Neural progenitor cell (in vitro differentiated cells): ENCODE measurements around the gene SF3B6. TPM values are rescaled to one million over a fixed set of nuclear protein-coding genes. Genes with fewer than 3 reads are reported as not detected.
"Not testable (repeated sequence)": the region's sequence is repeated elsewhere in the genome, so short reads cannot be mapped to it uniquely, and the experiment has no call there.

ENCODE experiments used
- DNase-seq: peaks from one replicate; pipeline ENCODE4 v3.0.0-alpha.2; 2016; ENCODE audit warnings: low spot score
- H2AFZ ChIP-seq: fragments of 200-600 bp; sonication (generic); replicated peaks from 2 replicates; pipeline ENCODE4 v1.6.1; 2016; ENCODE audit warnings: antibody characterized with exemption
- H3F3A ChIP-seq: fragments of 200-600 bp; sonication (generic); 2 replicates; pipeline ENCODE4 v1.6.1; 2016; ENCODE audit warnings: antibody characterized with exemption, low read depth
- H3K27ac ChIP-seq: fragments of 200-600 bp; sonication (generic); 2 replicates; pipeline ENCODE4 v1.5.1; 2016; ENCODE audit warnings: mild to moderate bottlenecking
- H3K27me3 ChIP-seq: fragments of 200-600 bp; sonication (generic); 2 replicates; pipeline ENCODE4 v1.6.1; 2016; ENCODE audit warnings: mild to moderate bottlenecking, moderate library complexity
- H3K36me3 ChIP-seq: fragments of 200-600 bp; sonication (generic); 2 replicates; pipeline ENCODE4 v1.5.1; 2016
- H3K4me1 ChIP-seq: fragments of 200-600 bp; sonication (generic); 2 replicates; pipeline ENCODE4 v1.6.1; 2016; ENCODE audit warnings: mixed run types
- H3K4me2 ChIP-seq: fragments of 200-600 bp; sonication (generic); 2 replicates; pipeline ENCODE4 v1.6.1; 2016
- H3K4me3 ChIP-seq: fragments of 200-600 bp; sonication (generic); 2 replicates; pipeline ENCODE4 v1.5.1; 2016
- H3K79me2 ChIP-seq: fragments of 200-600 bp; sonication (generic); 2 replicates; pipeline ENCODE4 v1.6.1; 2016; ENCODE audit warnings: low read depth
- H3K9ac ChIP-seq: fragments of 200-600 bp; sonication (generic); 2 replicates; pipeline ENCODE4 v1.6.1; 2016
- H3K9me3 ChIP-seq: fragments of 200-600 bp; sonication (generic); 2 replicates; pipeline ENCODE4 v1.5.1; 2016; ENCODE audit warnings: low read depth
- H4K20me1 ChIP-seq: fragments of 200-600 bp; sonication (generic); 2 replicates; pipeline ENCODE4 v1.6.1; 2016; ENCODE audit warnings: low read depth
- H3K27ac Mint-ChIP-seq: 3 replicates; pipeline ENCODE4 v1.8.0; 2021; ENCODE audit warnings: mixed read lengths
- H3K27me3 Mint-ChIP-seq: 2 replicates; pipeline ENCODE4 v1.8.0; 2022; ENCODE audit warnings: low read depth, mild to moderate bottlenecking, inconsistent platforms, moderate library complexity, mixed read lengths; ENCODE audit not compliant: insufficient read depth
- H3K36me3 Mint-ChIP-seq: 3 replicates; pipeline ENCODE4 v1.8.0; 2021; ENCODE audit warnings: mixed read lengths
- H3K4me1 Mint-ChIP-seq: 3 replicates; pipeline ENCODE4 v1.8.0; 2021; ENCODE audit warnings: mixed read lengths
- H3K4me3 Mint-ChIP-seq: 3 replicates; pipeline ENCODE4 v1.8.0; 2021; ENCODE audit warnings: mild to moderate bottlenecking, moderate library complexity, mixed read lengths
- H3K9me3 Mint-ChIP-seq: 3 replicates; pipeline ENCODE4 v1.8.0; 2020; ENCODE audit warnings: mixed read lengths
- EZH2 ChIP-seq: fragments of 200-600 bp; sonication (generic); IDR thresholded peaks from 2 replicates; pipeline ENCODE4 v1.6.1; 2017; ENCODE audit warnings: antibody characterized with exemption, mild to moderate bottlenecking, moderate library complexity
- EZH2phosphoT487 ChIP-seq: fragments of 200-600 bp; sonication (generic); IDR thresholded peaks from 2 replicates; pipeline ENCODE4 v1.6.1; 2017; ENCODE audit warnings: antibody characterized with exemption
- total RNA-seq: library from RNA; depleted of rRNA; stranded (reverse); fragments of >200 nt; gene quantifications from 2 replicates; pipeline ENCODE4 v1.2.3, GENCODE V29; 2015; ENCODE audit warnings: low replicate concordance
- TF ChIP-seq, protein P1 (sequence below): fragments of 200-600 bp; sonication (generic); IDR thresholded peaks from 2 replicates; pipeline ENCODE4 v1.5.1; 2017; ENCODE audit warnings: antibody characterized with exemption, mild to moderate bottlenecking

SF3B6 gene
- total RNA-seq, 1 donor from 2014 or later = 329 TPM

DNA sequence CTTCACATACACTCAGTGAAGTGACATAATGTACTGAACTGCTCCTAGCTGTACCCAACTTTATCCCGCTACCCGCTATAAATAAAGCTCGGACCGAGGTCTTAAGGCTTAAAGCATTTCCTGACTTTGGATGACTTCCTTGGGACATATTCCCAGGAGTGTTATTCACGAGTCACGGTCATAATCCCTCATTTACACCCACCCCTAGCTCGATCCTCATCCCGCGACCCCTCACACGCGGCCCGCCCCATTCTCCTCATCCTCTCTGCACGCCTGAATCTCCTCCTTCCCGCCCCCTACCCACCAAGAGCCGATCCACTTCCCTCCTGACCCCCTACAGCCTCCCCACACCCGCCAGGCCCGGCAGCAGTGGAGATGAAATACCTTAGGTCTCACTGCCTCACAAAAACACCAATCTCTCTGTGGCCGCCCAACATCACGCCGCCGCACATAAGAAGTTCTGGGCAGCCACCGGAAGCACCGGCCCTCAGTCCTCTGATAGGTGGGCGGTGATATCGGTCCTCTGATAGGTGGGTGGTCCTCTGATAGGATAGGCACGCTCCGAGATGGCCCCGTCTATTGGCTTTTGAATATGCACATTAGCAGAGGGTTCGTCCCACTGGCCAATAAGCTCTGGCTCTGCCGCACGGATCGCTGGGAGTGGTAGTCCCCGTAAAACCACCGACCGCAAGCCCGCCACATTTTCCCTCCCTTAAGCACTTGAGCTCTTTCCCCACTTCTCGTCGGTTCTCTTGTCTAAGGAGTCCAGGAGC, 29.0 kb downstream of the SF3B6 start, which contains the start of gene WDCP:
Gene WDCP, minus strand, starts transcription at position 462 of the 773 bp plus-strand sequence. CDS start 7,897 bp downstream, outside the sequence.
- Histone ChIP-seq H3K9me3 (no peaks in the 10 kb centered on the region), H3K27ac (no peak within 1 kb of the TSS), H3K9ac (peak within 1 kb of the TSS; percentile 72), H3K4me2 (peak within 1 kb of the TSS; percentile 83), H4K20me1 (no peaks in the 10 kb centered on the region), H3K79me2 (peaks cover 42% of the 10 kb centered on the region), H3K4me3 (peak within 1 kb of the TSS; percentile 72), H2AFZ (peak within 1 kb of the TSS; percentile 90), H3K4me1 (peaks cover 9% of the 10 kb centered on the region), H3K27me3 (peaks cover 4% of the 10 kb centered on the region), H3F3A (peaks cover 30% of the 10 kb centered on the region), H3K36me3 (no peaks in the 10 kb centered on the region)
- TF ChIP-seq, protein P1, sequence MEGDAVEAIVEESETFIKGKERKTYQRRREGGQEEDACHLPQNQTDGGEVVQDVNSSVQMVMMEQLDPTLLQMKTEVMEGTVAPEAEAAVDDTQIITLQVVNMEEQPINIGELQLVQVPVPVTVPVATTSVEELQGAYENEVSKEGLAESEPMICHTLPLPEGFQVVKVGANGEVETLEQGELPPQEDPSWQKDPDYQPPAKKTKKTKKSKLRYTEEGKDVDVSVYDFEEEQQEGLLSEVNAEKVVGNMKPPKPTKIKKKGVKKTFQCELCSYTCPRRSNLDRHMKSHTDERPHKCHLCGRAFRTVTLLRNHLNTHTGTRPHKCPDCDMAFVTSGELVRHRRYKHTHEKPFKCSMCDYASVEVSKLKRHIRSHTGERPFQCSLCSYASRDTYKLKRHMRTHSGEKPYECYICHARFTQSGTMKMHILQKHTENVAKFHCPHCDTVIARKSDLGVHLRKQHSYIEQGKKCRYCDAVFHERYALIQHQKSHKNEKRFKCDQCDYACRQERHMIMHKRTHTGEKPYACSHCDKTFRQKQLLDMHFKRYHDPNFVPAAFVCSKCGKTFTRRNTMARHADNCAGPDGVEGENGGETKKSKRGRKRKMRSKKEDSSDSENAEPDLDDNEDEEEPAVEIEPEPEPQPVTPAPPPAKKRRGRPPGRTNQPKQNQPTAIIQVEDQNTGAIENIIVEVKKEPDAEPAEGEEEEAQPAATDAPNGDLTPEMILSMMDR = no peak
- TF ChIP-seq EZH2phosphoT487 (no peak), EZH2 (no peak)
- peak within 1 kb of the TSS; percentile 94 for H3K4me3 Mint-ChIP-seq
- peak; percentile 99 for DNase-seq
- H3K27me3 Mint-ChIP-seq = peaks cover 3% of the 10 kb centered on the region
- peak within 1 kb of the TSS; percentile 61 for H3K27ac Mint-ChIP-seq
- peaks cover 3% of the 10 kb centered on the region for H3K36me3 Mint-ChIP-seq
- no peaks in the 10 kb centered on the region for H3K9me3 Mint-ChIP-seq
- peaks cover 18% of the 10 kb centered on the region for H3K4me1 Mint-ChIP-seq

DNA sequence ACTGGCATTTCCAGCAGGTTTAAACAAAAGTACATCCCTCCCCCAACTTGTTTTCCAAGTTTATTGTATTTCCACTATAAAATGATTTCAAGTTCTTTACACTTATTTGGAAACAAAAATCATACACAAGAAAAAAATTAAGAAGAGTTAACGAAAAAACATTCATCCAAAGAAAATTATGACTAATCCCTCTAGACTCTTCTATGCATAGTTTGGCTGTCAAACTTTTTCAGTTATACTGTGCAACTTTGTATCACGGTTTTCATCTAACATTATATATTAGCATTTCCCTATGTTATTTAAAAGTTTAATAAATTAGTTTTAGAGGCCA, 29.6 kb downstream of the SF3B6 start:
- Histone ChIP-seq H4K20me1 (no peaks in the 10 kb centered on the region), H3K79me2 (peaks cover 42% of the 10 kb centered on the region), H3K4me1 (peaks cover 9% of the 10 kb centered on the region), H3K27ac (no peak overlapping the region), H3K4me2 (peak overlapping the region; percentile 83), H2AFZ (peak overlapping the region; percentile 90), H3K9ac (peak overlapping the region; percentile 72), H3K4me3 (peak overlapping the region; percentile 72), H3F3A (peaks cover 30% of the 10 kb centered on the region), H3K9me3 (no peaks in the 10 kb centered on the region), H3K27me3 (peaks cover 4% of the 10 kb centered on the region), H3K36me3 (no peaks in the 10 kb centered on the region)
- TF ChIP-seq EZH2 (no peak), EZH2phosphoT487 (no peak)
- TF ChIP-seq, protein P1 = no peak
- Mint-ChIP-seq H3K9me3 (no peaks in the 10 kb centered on the region), H3K4me3 (peak overlapping the region; percentile 94), H3K27me3 (peaks cover 3% of the 10 kb centered on the region), H3K36me3 (peaks cover 3% of the 10 kb centered on the region), H3K4me1 (peaks cover 18% of the 10 kb centered on the region), H3K27ac (no peak overlapping the region)
- no peak for DNase-seq

DNA sequence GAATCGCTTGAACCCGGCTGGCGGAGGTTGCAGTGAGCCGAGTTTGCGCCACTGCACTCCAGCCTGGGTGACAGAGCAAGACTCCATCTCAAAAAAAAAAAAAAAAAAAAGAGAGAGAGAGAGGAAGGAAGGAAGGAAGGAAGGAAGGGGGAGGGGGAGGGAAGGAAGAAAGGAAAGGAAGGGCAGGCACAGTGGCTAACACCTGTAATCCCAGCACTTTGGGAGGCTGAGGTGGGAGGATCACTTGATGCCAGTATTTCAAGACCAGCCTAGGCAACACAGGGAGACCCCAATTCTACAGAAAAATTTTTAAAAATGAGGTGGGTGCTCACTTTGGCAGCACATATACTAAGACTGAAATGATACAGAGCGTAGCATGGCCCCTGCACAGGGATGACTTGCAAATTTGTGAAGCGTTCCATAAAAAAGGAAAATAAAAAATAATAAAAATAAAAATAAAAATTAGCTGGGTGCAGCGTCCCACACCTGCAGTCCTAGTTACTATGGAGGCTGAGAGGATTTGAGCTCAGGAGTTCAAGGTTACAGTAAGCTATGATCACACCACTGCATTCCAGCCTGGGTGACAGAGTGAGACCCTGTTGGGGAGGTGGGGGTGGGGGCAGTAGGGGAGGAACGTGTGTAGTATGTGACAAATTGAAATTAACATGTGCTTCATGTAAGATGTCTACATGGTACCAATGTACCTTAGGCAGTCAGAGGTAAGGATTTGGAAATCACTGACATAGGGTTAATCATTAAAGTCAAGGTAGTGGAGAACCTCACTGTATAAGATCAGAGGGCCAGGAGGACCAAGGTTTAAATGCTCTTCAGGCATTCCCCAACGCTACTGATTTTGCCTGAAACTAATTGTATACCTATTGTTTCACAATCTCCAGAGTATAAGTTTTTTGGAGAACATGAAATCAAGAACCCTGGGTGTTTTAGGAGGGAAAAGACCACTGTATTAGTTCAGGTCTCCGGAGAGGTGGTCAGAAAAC, 30.3 kb downstream of the SF3B6 start:
- Histone ChIP-seq H3K4me3 (peak overlapping the region; percentile 72), H2AFZ (no peak overlapping the region), H3K27me3 (peaks cover 4% of the 10 kb centered on the region), H3K9me3 (no peaks in the 10 kb centered on the region), H3K27ac (no peak overlapping the region), H3F3A (peaks cover 30% of the 10 kb centered on the region), H3K4me1 (peaks cover 9% of the 10 kb centered on the region), H3K36me3 (no peaks in the 10 kb centered on the region), H4K20me1 (no peaks in the 10 kb centered on the region), H3K4me2 (peak overlapping the region; percentile 83), H3K79me2 (peaks cover 42% of the 10 kb centered on the region), H3K9ac (no peak overlapping the region)
- Mint-ChIP-seq H3K4me1 (peaks cover 18% of the 10 kb centered on the region), H3K27me3 (peaks cover 5% of the 10 kb centered on the region), H3K27ac (no peak overlapping the region), H3K4me3 (peak overlapping the region; percentile 94), H3K36me3 (peaks cover 3% of the 10 kb centered on the region), H3K9me3 (no peaks in the 10 kb centered on the region)
- TF ChIP-seq EZH2phosphoT487 (no peak), EZH2 (no peak)
- TF ChIP-seq, protein P1 = no peak
- no peak for DNase-seq

DNA sequence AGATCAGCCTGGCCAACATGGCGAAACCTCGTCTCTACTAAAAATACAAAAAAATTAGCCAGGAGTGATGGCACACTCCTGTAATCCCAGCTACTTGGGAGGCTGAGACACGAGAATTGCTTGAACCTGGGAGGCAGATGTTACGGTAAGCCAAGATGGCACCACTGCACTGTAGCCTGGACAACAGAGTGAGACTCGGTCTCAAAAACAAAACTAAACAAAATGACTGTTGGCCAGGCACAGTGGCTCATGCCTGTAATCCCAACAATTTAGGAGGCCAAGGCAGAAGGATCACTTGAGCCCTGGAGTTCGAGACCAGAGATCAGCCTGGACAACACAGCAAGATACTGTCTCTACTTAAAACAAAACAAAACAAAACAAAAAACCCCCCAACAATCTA, 33.0 kb downstream of the SF3B6 start:
- not testable (repeated sequence) for H3F3A ChIP-seq, H3K27ac Mint-ChIP-seq, H4K20me1 ChIP-seq, H3K4me1 ChIP-seq, H3K27me3 ChIP-seq, H3K9me3 ChIP-seq, H3K4me3 ChIP-seq, H3K36me3 ChIP-seq, H3K9me3 Mint-ChIP-seq, H2AFZ ChIP-seq, H3K27ac ChIP-seq, H3K9ac ChIP-seq, H3K36me3 Mint-ChIP-seq, DNase-seq, H3K4me2 ChIP-seq, H3K27me3 Mint-ChIP-seq, H3K4me3 Mint-ChIP-seq
- H3K79me2 ChIP-seq = peaks cover 42% of the 10 kb centered on the region
- peaks cover 21% of the 10 kb centered on the region for H3K4me1 Mint-ChIP-seq
